ENCODE measurements around the gene CCDC15.

The CCDC15 gene

GRCh38 chr11:124934862-124935547 is 19.0 kb upstream of the CCDC15 start:
- peak; percentile 90 for DNase-seq (ENCODE audit: low read depth)
- no peak overlapping the region for H3K4me3 ChIP-seq (ENCODE audit: control insufficient read depth, low read depth, low read length)
- peak; percentile 34 for TF ChIP-seq CTCF (conservative IDR thresholded peaks at IDR 0.05; ENCODE audit: control insufficient read depth, insufficient read depth, low read depth, low read length)

GRCh38 chr11:124935548-124936514 is 18.2 kb upstream of the CCDC15 start, which contains the start of gene HEPACAM:
TSS of gene HEPACAM (minus strand) at chr11:124936047. CDS start at chr11:124936006, 41 bp downstream.
- DNase-seq (ENCODE audit: low read depth) = no peak
- no peak for TF ChIP-seq CTCF (conservative IDR thresholded peaks at IDR 0.05; ENCODE audit: control insufficient read depth, insufficient read depth, low read depth, low read length)
- no peak within 1 kb of the TSS for H3K4me3 ChIP-seq (ENCODE audit: control insufficient read depth, low read depth, low read length)

- no peak for DNase-seq (ENCODE audit: low read depth)
- no peak for TF ChIP-seq CTCF (conservative IDR thresholded peaks at IDR 0.05; ENCODE audit: control insufficient read depth, insufficient read depth, low read depth, low read length)
- no peak overlapping the region for H3K4me3 ChIP-seq (ENCODE audit: control insufficient read depth, low read depth, low read length)
Measured at GRCh38 chr11:124937336-124937935, 16.6 kb upstream of the CCDC15 start.

- DNase-seq (ENCODE audit: low read depth) = peak; percentile 46
Measured at GRCh38 chr11:124938206-124938765, 15.7 kb upstream of the CCDC15 start.

GRCh38 chr11:124938970-124939369 is 15.0 kb upstream of the CCDC15 start:
- no peak for TF ChIP-seq CTCF (conservative IDR thresholded peaks at IDR 0.05; ENCODE audit: control insufficient read depth, insufficient read depth, low read depth, low read length)
- H3K4me3 ChIP-seq (ENCODE audit: control insufficient read depth, low read depth, low read length) = no peak overlapping the region
- no peak for DNase-seq (ENCODE audit: low read depth)

More at GRCh38 chr11:124938206-124938765, 15.7 kb upstream of the CCDC15 start:
- H3K4me3 ChIP-seq (ENCODE audit: control insufficient read depth, low read depth, low read length) = no peak overlapping the region
- no peak for TF ChIP-seq CTCF (conservative IDR thresholded peaks at IDR 0.05; ENCODE audit: control insufficient read depth, insufficient read depth, low read depth, low read length)

- no peak for DNase-seq (ENCODE audit: low read depth)
- TF ChIP-seq CTCF (conservative IDR thresholded peaks at IDR 0.05; ENCODE audit: control insufficient read depth, insufficient read depth, low read depth, low read length) = no peak
- H3K4me3 ChIP-seq (ENCODE audit: control insufficient read depth, low read depth, low read length) = no peak overlapping the region
Measured at GRCh38 chr11:124941703-124942102, 12.3 kb upstream of the CCDC15 start.
